Left lung (tissue), 10 donors: ENCODE measurements around the gene MYL10. TPM values are rescaled to one million over a fixed set of nuclear protein-coding genes. Genes with fewer than 3 reads are reported as not detected.
"Not testable (repeated sequence)": the region's sequence is repeated elsewhere in the genome, so short reads cannot be mapped to it uniquely, and the experiment has no call there.

Experiments used
- ATAC-seq: fragments of 200-7000 bp; cut with Tn5 transposase; one replicate; pipeline ENCODE4 v1.9.1; 2020; ENCODE audit warnings: moderate library complexity
- DNase-seq, 4 donors: peaks; one replicate each; pipeline ENCODE4 v3.0.0-alpha.2; 2013 to 2020
- H3K27ac ChIP-seq, 2 donors: fragments of 200-600 bp; sonication (generic) in 1 of 2; one replicate each; pipeline versions ENCODE4 v1.5.0 to v1.8.0; 2020 to 2021
- H3K27me3 ChIP-seq, 2 donors: fragments of 200-600 bp; sonication (generic) in 1 of 2; one replicate each; pipeline versions ENCODE4 v1.5.0 to v1.8.0; 2020 to 2021
- H3K36me3 ChIP-seq, 2 donors: fragments of 200-600 bp; sonication (generic) in 1 of 2; one replicate each; pipeline versions ENCODE4 v1.5.0 to v1.8.0; 2020 to 2021
- H3K4me1 ChIP-seq, 2 donors: fragments of 200-600 bp; one replicate each; pipeline ENCODE4 v1.8.0; 2021
- H3K4me3 ChIP-seq, 2 donors: fragments of 200-600 bp; sonication (generic) in 1 of 2; one replicate each; pipeline versions ENCODE4 v1.5.0 to v1.8.0; 2020 to 2021; ENCODE audit warnings: mild to moderate bottlenecking in 1 of 2
- H3K9me3 ChIP-seq, 2 donors: fragments of 200-600 bp; sonication (generic) in 1 of 2; one replicate each; pipeline versions ENCODE4 v1.5.0 to v1.8.0; 2020 to 2021
- CTCF ChIP-seq, 2 donors: fragments of 200-600 bp; sonication (generic) in 1 of 2; IDR thresholded peaks; one replicate each; pipeline versions ENCODE4 v1.5.0 to v1.8.0; 2021; ENCODE audit warnings: antibody characterized with exemption in 2 of 2
- intact Hi-C, 2 donors: fragments of 100-400 bp; cut with DNase I; formaldehyde crosslinking; loops; one replicate each; pipeline versions ENCODE4 v1.11.2 to v1.14.2; 2022
- polyA plus RNA-seq, 6 donors: library from polyadenylated mRNA; unstranded; fragments of 120-200 nt; gene quantifications; one replicate each; pipeline ENCODE4 v1.2.1, GENCODE V29; 2013; ENCODE audit not compliant: insufficient read length in 6 of 6
- total RNA-seq, 2 donors: library from RNA; stranded (reverse); fragmentation: NEBNext Ultra II Directional; extraction: Animal tissue kit (Norgen Biotek cat#: 25700); gene quantifications; one replicate each; pipeline ENCODE4 v1.2.1, GENCODE V29; 2021
- donor health status: DM: no; HTN: yes; CAD: no.
- donor health status: DM: no; HTN: no; CAD: no.

The MYL10 gene
- total and polyA plus RNA-seq, 8 donors, result 0.17 to 0.43 (median 0.23) TPM; not detected in 3

- DNase-seq, result no peak
- Histone ChIP-seq H3K4me3 (no peak overlapping the region), H3K27me3 (peaks cover 0 to 23% of the 10 kb centered on the region in 2 donors), H3K27ac (no peak overlapping the region), H3K4me1 (no peaks in the 10 kb centered on the region), H3K9me3 (no peaks in the 10 kb centered on the region), H3K36me3 (no peaks in the 10 kb centered on the region)
- intact Hi-C loops, result no loop called here
- TF ChIP-seq CTCF (IDR thresholded peaks at IDR 0.05), result no peak
- ATAC-seq, result no peak
Observed at GRCh38 chr7:101659706-101660105, 30.6 kb upstream of the MYL10 start.

GRCh38 chr7:101657171-101657570, 28.1 kb upstream of the MYL10 start:
- peaks cover 0 to 27% of the 10 kb centered on the region in 2 donors for H3K27me3 ChIP-seq
- no peak for DNase-seq
- no peak for ATAC-seq
- H3K4me1 ChIP-seq, result no peaks in the 10 kb centered on the region
- no peak for TF ChIP-seq CTCF (IDR thresholded peaks at IDR 0.05)
- no peak overlapping the region for H3K4me3 ChIP-seq
- no peaks in the 10 kb centered on the region for H3K36me3 ChIP-seq
- H3K27ac ChIP-seq, result no peak overlapping the region
- intact Hi-C loops, result no loop called here
- no peaks in the 10 kb centered on the region for H3K9me3 ChIP-seq

GRCh38 chr7:101651112-101651511, 22.0 kb upstream of the MYL10 start:
- no peak for ATAC-seq
- no peaks in the 10 kb centered on the region for H3K9me3 ChIP-seq
- H3K4me1 ChIP-seq, result no peaks in the 10 kb centered on the region
- H3K36me3 ChIP-seq, result no peaks in the 10 kb centered on the region
- no peak for TF ChIP-seq CTCF (IDR thresholded peaks at IDR 0.05)
- H3K27me3 ChIP-seq, result peaks cover 0 to 25% of the 10 kb centered on the region in 2 donors
- DNase-seq, result no peak
- intact Hi-C loops, result no loop called here
- H3K27ac ChIP-seq, result no peak overlapping the region
- no peak overlapping the region for H3K4me3 ChIP-seq

GRCh38 chr7:101650579-101651081, 21.5 kb upstream of the MYL10 start:
- Histone ChIP-seq H3K27ac (no peak overlapping the region), H3K4me1 (no peaks in the 10 kb centered on the region), H3K36me3 (no peaks in the 10 kb centered on the region), H3K9me3 (no peaks in the 10 kb centered on the region), H3K4me3 (no peak overlapping the region), H3K27me3 (peaks cover 0 to 20% of the 10 kb centered on the region in 2 donors)
- DNase-seq (no peak), ATAC-seq (no peak)
- no peak for TF ChIP-seq CTCF (IDR thresholded peaks at IDR 0.05)
- intact Hi-C loops, result no loop called here

GRCh38 chr7:101647876-101648275, 18.8 kb upstream of the MYL10 start:
- H3K9me3 ChIP-seq, H3K36me3 ChIP-seq, H3K4me1 ChIP-seq, H3K4me3 ChIP-seq, ATAC-seq, H3K27ac ChIP-seq, intact Hi-C loops: not testable (repeated sequence)
- H3K27me3 ChIP-seq, result peaks cover 0 to 29% of the 10 kb centered on the region in 2 donors
- peak in 1 of 4 donors; percentile 5 for DNase-seq

- Histone ChIP-seq H3K9me3 (no peaks in the 10 kb centered on the region), H3K4me3 (no peak overlapping the region), H3K4me1 (no peaks in the 10 kb centered on the region), H3K27me3 (peaks cover 0 to 27% of the 10 kb centered on the region in 2 donors), H3K36me3 (no peaks in the 10 kb centered on the region), H3K27ac (no peak overlapping the region)
- DNase-seq (peak in 1 of 4 donors; percentile 38), ATAC-seq (no peak)
- intact Hi-C loops, result no loop called here
- no peak for TF ChIP-seq CTCF (IDR thresholded peaks at IDR 0.05)
Observed at GRCh38 chr7:101645951-101646350, 16.9 kb upstream of the MYL10 start.
